Smooth muscle cell (in vitro differentiated cells): ENCODE measurements around the gene RTN4RL1. TPM values are rescaled to one million over a fixed set of nuclear protein-coding genes. Genes with fewer than 3 reads are reported as not detected.

Experiments used
- DNase-seq: peaks from one replicate; lab custom pipeline; 2025; ENCODE audit not compliant: unreplicated experiment; lab: John Stamatoyannopoulos, UW
- H2AFZ ChIP-seq: fragments of 200-600 bp; sonication (generic); 2 replicates; pipeline ENCODE4 v1.6.0; 2016; ENCODE audit warnings: antibody characterized with exemption, low read depth, mild to moderate bottlenecking
- H3F3A ChIP-seq: fragments of 200-600 bp; sonication (generic); 2 replicates; pipeline ENCODE4 v1.6.0; 2017; ENCODE audit warnings: antibody characterized with exemption, low read depth
- H3K27ac ChIP-seq: fragments of 200-600 bp; sonication (generic); 2 replicates; pipeline ENCODE4 v1.5.1; 2016; ENCODE audit warnings: low read depth, mild to moderate bottlenecking
- H3K27me3 ChIP-seq: fragments of 200-600 bp; sonication (generic); 2 replicates; pipeline ENCODE4 v1.6.1; 2016; ENCODE audit warnings: low read depth, mild to moderate bottlenecking
- H3K36me3 ChIP-seq: fragments of 200-600 bp; sonication (generic); 2 replicates; pipeline ENCODE4 v1.5.1; 2016; ENCODE audit warnings: low read depth
- H3K4me1 ChIP-seq: fragments of 200-600 bp; sonication (generic); 2 replicates; pipeline ENCODE4 v1.5.1; 2016; ENCODE audit warnings: low read depth
- H3K4me2 ChIP-seq: fragments of 200-600 bp; sonication (generic); 2 replicates; pipeline ENCODE4 v1.6.0; 2016; ENCODE audit warnings: mild to moderate bottlenecking
- H3K4me3 ChIP-seq: fragments of 200-600 bp; sonication (generic); 2 replicates; pipeline ENCODE4 v1.5.1; 2016; ENCODE audit warnings: mild to moderate bottlenecking
- H3K79me2 ChIP-seq: fragments of 200-600 bp; sonication (generic); 2 replicates; pipeline ENCODE4 v1.6.0; 2016; ENCODE audit warnings: low read depth, mild to moderate bottlenecking
- H3K9ac ChIP-seq: fragments of 200-600 bp; sonication (generic); 2 replicates; pipeline ENCODE4 v1.6.0; 2016; ENCODE audit warnings: low read depth
- H3K9me3 ChIP-seq: fragments of 200-600 bp; sonication (generic); replicated peaks from 2 replicates; pipeline ENCODE4 v1.5.1; 2016; ENCODE audit warnings: low read depth
- H4K20me1 ChIP-seq: fragments of 200-600 bp; sonication (generic); 2 replicates; pipeline ENCODE4 v1.6.0; 2016; ENCODE audit warnings: low read depth
- WGBS: methylation state at CpG from one replicate; pipeline ENCODE4 v1.1.7; 2016; ENCODE audit warnings: low lambda C conversion rate; 5-methylcytosine and 5-hydroxymethylcytosine counted together
- polyA plus RNA-seq: library from polyadenylated mRNA; unstranded; fragments of >200 nt; fragmentation: Nextera tagmentation; extraction: Ambion mirVana; gene quantifications from 2 replicates; pipeline ENCODE4 v1.2.1, GENCODE V29; 2016
- total RNA-seq: library from RNA; depleted of rRNA; stranded (reverse); fragments of >200 nt; gene quantifications from 2 replicates; pipeline ENCODE4 v1.2.3, GENCODE V29; 2014
- TF ChIP-seq, protein P1 (sequence below): fragments of 200-600 bp; sonication (generic); IDR thresholded peaks from 2 replicates; pipeline ENCODE4 v1.5.1; 2017; ENCODE audit warnings: borderline replicate concordance, mild to moderate bottlenecking, antibody characterized with exemption; ENCODE audit not compliant: insufficient read depth, poor library complexity, severe bottlenecking

RTN4RL1 gene
- total and polyA plus RNA-seq, 2 experiments from 2014 or later = not detected

- Histone ChIP-seq H3K9ac (no peak overlapping the region), H3K4me2 (no peak overlapping the region), H3K36me3 (no peaks in the 10 kb centered on the region), H3K4me3 (no peak overlapping the region), H3K27me3 (peaks cover 89% of the 10 kb centered on the region), H4K20me1 (no peaks in the 10 kb centered on the region), H3K79me2 (no peaks in the 10 kb centered on the region), H3K9me3 (no peaks in the 10 kb centered on the region), H3K4me1 (peaks cover 22% of the 10 kb centered on the region), H3F3A (no peaks in the 10 kb centered on the region), H3K27ac (no peak overlapping the region), H2AFZ (no peak overlapping the region)
- 88% methylated on average over 15 of the region's 15 CpGs for WGBS
- TF ChIP-seq, protein P1, sequence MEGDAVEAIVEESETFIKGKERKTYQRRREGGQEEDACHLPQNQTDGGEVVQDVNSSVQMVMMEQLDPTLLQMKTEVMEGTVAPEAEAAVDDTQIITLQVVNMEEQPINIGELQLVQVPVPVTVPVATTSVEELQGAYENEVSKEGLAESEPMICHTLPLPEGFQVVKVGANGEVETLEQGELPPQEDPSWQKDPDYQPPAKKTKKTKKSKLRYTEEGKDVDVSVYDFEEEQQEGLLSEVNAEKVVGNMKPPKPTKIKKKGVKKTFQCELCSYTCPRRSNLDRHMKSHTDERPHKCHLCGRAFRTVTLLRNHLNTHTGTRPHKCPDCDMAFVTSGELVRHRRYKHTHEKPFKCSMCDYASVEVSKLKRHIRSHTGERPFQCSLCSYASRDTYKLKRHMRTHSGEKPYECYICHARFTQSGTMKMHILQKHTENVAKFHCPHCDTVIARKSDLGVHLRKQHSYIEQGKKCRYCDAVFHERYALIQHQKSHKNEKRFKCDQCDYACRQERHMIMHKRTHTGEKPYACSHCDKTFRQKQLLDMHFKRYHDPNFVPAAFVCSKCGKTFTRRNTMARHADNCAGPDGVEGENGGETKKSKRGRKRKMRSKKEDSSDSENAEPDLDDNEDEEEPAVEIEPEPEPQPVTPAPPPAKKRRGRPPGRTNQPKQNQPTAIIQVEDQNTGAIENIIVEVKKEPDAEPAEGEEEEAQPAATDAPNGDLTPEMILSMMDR = no peak
- DNase-seq = no peak
These were observed 2.4 kb downstream of the RTN4RL1 start for GRCh38 chr17:2022647-2023240.

GRCh38 chr17:2020721-2021120 is 4.4 kb downstream of the RTN4RL1 start:
- no peaks in the 10 kb centered on the region for H3K9me3 ChIP-seq
- H3K4me1 ChIP-seq = peaks cover 20% of the 10 kb centered on the region
- WGBS = 83% methylated on average over 8 of the region's 8 CpGs
- H3K4me2 ChIP-seq = no peak overlapping the region
- TF ChIP-seq, protein P1 = no peak
- H3K9ac ChIP-seq = no peak overlapping the region
- no peaks in the 10 kb centered on the region for H3K36me3 ChIP-seq
- no peak overlapping the region for H2AFZ ChIP-seq
- no peak overlapping the region for H3K4me3 ChIP-seq
- no peak for DNase-seq
- H3K79me2 ChIP-seq = no peaks in the 10 kb centered on the region
- no peaks in the 10 kb centered on the region for H4K20me1 ChIP-seq
- peaks cover 74% of the 10 kb centered on the region for H3K27me3 ChIP-seq
- no peak overlapping the region for H3K27ac ChIP-seq
- H3F3A ChIP-seq = no peaks in the 10 kb centered on the region

DNA sequence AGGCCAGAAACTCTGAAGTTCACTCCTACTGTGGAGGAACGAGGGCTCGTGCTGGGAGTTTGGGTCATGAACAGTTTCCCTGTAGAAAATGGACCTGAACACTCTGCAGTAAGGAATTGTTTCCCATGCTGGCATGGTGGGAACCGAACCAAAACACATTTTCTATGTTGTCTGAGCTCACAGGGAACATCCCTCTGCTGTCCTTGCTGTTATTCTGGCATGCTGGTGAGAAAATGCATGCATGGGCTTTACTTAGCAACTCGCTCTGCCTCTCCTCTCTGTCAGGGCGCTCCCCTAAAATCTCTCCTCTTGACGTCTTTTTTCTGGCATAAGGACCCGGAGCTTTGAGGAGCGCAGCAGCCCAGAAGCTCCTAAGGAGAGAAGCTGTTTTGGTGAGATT is 5.4 kb downstream of the RTN4RL1 start:
- H3K79me2 ChIP-seq = no peaks in the 10 kb centered on the region
- no peaks in the 10 kb centered on the region for H3K36me3 ChIP-seq
- H3K4me1 ChIP-seq = peaks cover 13% of the 10 kb centered on the region
- no peak overlapping the region for H3K4me2 ChIP-seq
- TF ChIP-seq, protein P1 = no peak
- H4K20me1 ChIP-seq = no peaks in the 10 kb centered on the region
- no peaks in the 10 kb centered on the region for H3K9me3 ChIP-seq
- 87% methylated on average over 8 of the region's 8 CpGs for WGBS
- no peak overlapping the region for H3K4me3 ChIP-seq
- H3K9ac ChIP-seq = no peak overlapping the region
- H3K27me3 ChIP-seq = peaks cover 64% of the 10 kb centered on the region
- H2AFZ ChIP-seq = no peak overlapping the region
- H3F3A ChIP-seq = no peaks in the 10 kb centered on the region
- no peak for DNase-seq
- no peak overlapping the region for H3K27ac ChIP-seq

DNA sequence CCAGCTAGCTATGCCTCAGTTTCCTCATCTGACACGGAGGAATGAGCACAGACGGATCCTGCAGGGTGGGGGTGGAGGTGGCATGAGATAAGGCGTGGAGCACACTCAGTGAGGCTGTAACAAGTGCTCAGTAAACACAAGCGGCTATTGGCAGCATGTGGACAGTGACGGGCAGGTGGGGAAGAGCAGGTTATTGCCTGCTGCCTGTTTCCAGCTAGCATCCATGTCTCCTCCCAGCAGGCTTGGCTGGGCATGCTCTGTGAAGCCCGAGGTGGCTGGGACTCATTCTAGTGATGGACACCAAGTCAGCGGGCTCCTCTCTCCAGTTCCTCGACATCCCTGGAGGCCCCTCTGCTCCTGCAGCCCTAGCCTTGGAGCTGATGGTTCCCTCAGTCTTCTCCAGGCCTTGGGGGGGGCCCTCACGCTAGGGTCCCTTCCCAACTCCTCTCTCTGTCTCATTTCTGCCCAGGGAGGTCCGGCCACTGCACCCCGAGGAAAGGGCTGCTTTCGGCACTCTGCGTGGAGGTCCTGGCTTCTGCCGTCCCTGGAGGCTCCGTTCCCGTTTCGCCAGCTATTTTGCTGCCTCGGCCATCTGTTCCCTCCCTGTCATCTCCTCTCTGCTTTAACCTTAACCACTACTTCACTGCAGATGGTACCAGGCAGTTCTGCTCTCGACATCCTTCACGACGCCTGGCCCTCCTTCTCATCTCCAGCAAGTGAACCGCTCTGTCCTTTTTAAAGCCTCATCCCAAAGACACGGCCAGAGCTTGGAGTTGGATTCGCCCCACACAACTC is 6.2 kb downstream of the RTN4RL1 start:
- Histone ChIP-seq H4K20me1 (no peaks in the 10 kb centered on the region), H3K27me3 (peaks cover 56% of the 10 kb centered on the region), H2AFZ (no peak overlapping the region), H3K4me1 (peaks cover 5% of the 10 kb centered on the region), H3K79me2 (no peaks in the 10 kb centered on the region), H3K9me3 (no peaks in the 10 kb centered on the region), H3K36me3 (no peaks in the 10 kb centered on the region), H3K27ac (no peak overlapping the region), H3K9ac (no peak overlapping the region), H3K4me3 (no peak overlapping the region), H3F3A (no peaks in the 10 kb centered on the region), H3K4me2 (no peak overlapping the region)
- WGBS = 87% methylated on average over 24 of the region's 24 CpGs
- TF ChIP-seq, protein P1 = no peak
- no peak for DNase-seq
